IMR-90 (cell line): ENCODE data around the gene OR2M7.

ENCODE experiments used
- BHLHE40 ChIP-seq: fragments of 150-350 bp; IDR thresholded peaks from 2 replicates; pipeline ENCODE4 v1.6.1; 2016; ENCODE audit warnings: mild to moderate bottlenecking, low read depth, low read length
- CTCF ChIP-seq: conservative IDR thresholded peaks from 2 replicates; pipeline ENCODE4 v1.5.1; 2012; ENCODE audit warnings: mild to moderate bottlenecking, low read depth, low read length, improper control_type of control experiment
- RCOR1 ChIP-seq: IDR thresholded peaks from 2 replicates; pipeline ENCODE4 v1.6.1; 2012; ENCODE audit warnings: mild to moderate bottlenecking, low read length, improper control_type of control experiment; ENCODE audit not compliant: insufficient replicate concordance
- SMC3 ChIP-seq: fragments of 150-350 bp; IDR thresholded peaks from 2 replicates; pipeline ENCODE4 v1.6.1; 2016; ENCODE audit warnings: low read depth, mild to moderate bottlenecking, antibody characterized with exemption, low read length, moderate library complexity

DNA sequence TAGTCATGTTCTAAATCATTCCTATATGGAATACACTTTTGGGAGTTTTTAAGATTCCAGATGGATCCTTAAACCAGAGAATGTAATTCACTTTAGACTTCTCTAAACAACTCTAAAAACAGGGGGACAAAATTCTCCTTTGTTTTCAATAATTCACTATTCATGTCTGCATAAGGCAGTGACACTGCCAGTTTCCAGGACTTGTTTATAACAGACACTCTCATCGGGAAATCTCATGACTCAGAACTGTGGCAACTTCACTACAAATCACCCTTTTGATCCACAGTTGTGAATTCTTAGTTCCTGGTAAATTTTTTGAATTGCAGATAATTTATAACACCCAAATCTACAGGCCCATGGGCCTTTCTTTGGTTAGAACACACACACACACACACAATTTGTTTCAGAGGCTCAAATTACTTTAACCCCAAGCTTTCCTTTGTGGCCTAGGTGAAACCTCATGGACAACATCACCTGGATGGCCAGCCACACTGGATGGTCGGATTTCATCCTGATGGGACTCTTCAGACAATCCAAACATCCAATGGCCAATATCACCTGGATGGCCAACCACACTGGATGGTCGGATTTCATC is 36.9 kb upstream of the OR2M7 start, which contains the start of gene OR2T4:
- no peak for TF ChIP-seq CTCF
- no peak for TF ChIP-seq RCOR1
- no peak for TF ChIP-seq SMC3
- TF ChIP-seq BHLHE40: no peak
